ENCODE data around the gene FXR1. TPM values are rescaled to one million over a fixed set of nuclear protein-coding genes. Genes with fewer than 3 reads are reported as not detected.

The FXR1 gene
- total RNA-seq, 1 experiment from 2014 or later: 151 TPM

- Histone ChIP-seq H3K27me3 (ENCODE audit: control insufficient read depth, insufficient read depth, low read length) (no peaks in the 10 kb centered on the region), H3K4me3 (ENCODE audit: insufficient read depth, low read depth, low read length) (no peak overlapping the region), H3K36me3 (replicated peaks; ENCODE audit: control insufficient read depth, insufficient read depth, low read length) (peaks cover 4% of the 10 kb centered on the region)
- DNase-seq: no peak
These were observed 6.1 kb downstream of the FXR1 start for GRCh38 chr3:180918542-180918941.

GRCh38 chr3:180922242-180922641 is 9.8 kb downstream of the FXR1 start:
- no peak overlapping the region for H3K4me3 ChIP-seq (ENCODE audit: insufficient read depth, low read depth, low read length)
- H3K27me3 ChIP-seq (ENCODE audit: control insufficient read depth, insufficient read depth, low read length): no peaks in the 10 kb centered on the region
- no peak for DNase-seq
- H3K36me3 ChIP-seq (replicated peaks; ENCODE audit: control insufficient read depth, insufficient read depth, low read length): no peaks in the 10 kb centered on the region; the same call in none of the 2 replicates

GRCh38 chr3:180923561-180923960 is 11.1 kb downstream of the FXR1 start:
- no peaks in the 10 kb centered on the region for H3K27me3 ChIP-seq (ENCODE audit: control insufficient read depth, insufficient read depth, low read length)
- no peaks in the 10 kb centered on the region; the same call in 1 of the 2 replicates for H3K36me3 ChIP-seq (replicated peaks; ENCODE audit: control insufficient read depth, insufficient read depth, low read length)
- no peak for DNase-seq
- no peak overlapping the region for H3K4me3 ChIP-seq (ENCODE audit: insufficient read depth, low read depth, low read length)

- DNase-seq: no peak
- Histone ChIP-seq H3K4me3 (ENCODE audit: insufficient read depth, low read depth, low read length) (no peak overlapping the region), H3K27me3 (ENCODE audit: control insufficient read depth, insufficient read depth, low read length) (no peaks in the 10 kb centered on the region)
These were observed 14.1 kb downstream of the FXR1 start for GRCh38 chr3:180926526-180926925.

GRCh38 chr3:180929376-180929775 is 16.9 kb downstream of the FXR1 start:
- H3K36me3 ChIP-seq (replicated peaks; ENCODE audit: control insufficient read depth, insufficient read depth, low read length): no peaks in the 10 kb centered on the region; the same call in 1 of the 2 replicates
- H3K4me3 ChIP-seq (ENCODE audit: insufficient read depth, low read depth, low read length): no peak overlapping the region
- H3K27me3 ChIP-seq (ENCODE audit: control insufficient read depth, insufficient read depth, low read length): no peaks in the 10 kb centered on the region
- DNase-seq: no peak

More at GRCh38 chr3:180926526-180926925, 14.1 kb downstream of the FXR1 start:
- no peaks in the 10 kb centered on the region for H3K36me3 ChIP-seq (replicated peaks; ENCODE audit: control insufficient read depth, insufficient read depth, low read length)

GRCh38 chr3:180930526-180930925 is 18.1 kb downstream of the FXR1 start:
- no peaks in the 10 kb centered on the region for H3K27me3 ChIP-seq (ENCODE audit: control insufficient read depth, insufficient read depth, low read length)
- H3K4me3 ChIP-seq (ENCODE audit: insufficient read depth, low read depth, low read length): no peak overlapping the region
- H3K36me3 ChIP-seq (replicated peaks; ENCODE audit: control insufficient read depth, insufficient read depth, low read length): no peaks in the 10 kb centered on the region; the same call in 1 of the 2 replicates
- DNase-seq: no peak

- DNase-seq: no peak
- Histone ChIP-seq H3K4me3 (ENCODE audit: insufficient read depth, low read depth, low read length) (no peak overlapping the region), H3K36me3 (replicated peaks; ENCODE audit: control insufficient read depth, insufficient read depth, low read length) (no peaks in the 10 kb centered on the region; the same call in none of the 2 replicates), H3K27me3 (ENCODE audit: control insufficient read depth, insufficient read depth, low read length) (no peaks in the 10 kb centered on the region)
These were observed 20.3 kb downstream of the FXR1 start for GRCh38 chr3:180932819-180933218.

GRCh38 chr3:180934638-180935037 is 22.2 kb downstream of the FXR1 start:
- no peaks in the 10 kb centered on the region for H3K27me3 ChIP-seq (ENCODE audit: control insufficient read depth, insufficient read depth, low read length)
- no peak for DNase-seq
- no peaks in the 10 kb centered on the region; the same call in none of the 2 replicates for H3K36me3 ChIP-seq (replicated peaks; ENCODE audit: control insufficient read depth, insufficient read depth, low read length)
- no peak overlapping the region for H3K4me3 ChIP-seq (ENCODE audit: insufficient read depth, low read depth, low read length)

GRCh38 chr3:180940826-180941225 is 28.4 kb downstream of the FXR1 start:
- Histone ChIP-seq H3K27me3 (ENCODE audit: control insufficient read depth, insufficient read depth, low read length) (no peaks in the 10 kb centered on the region), H3K4me3 (ENCODE audit: insufficient read depth, low read depth, low read length) (no peak overlapping the region), H3K36me3 (replicated peaks; ENCODE audit: control insufficient read depth, insufficient read depth, low read length) (peaks cover 5% of the 10 kb centered on the region)
- DNase-seq: no peak

GRCh38 chr3:180947761-180948390 is 35.4 kb downstream of the FXR1 start:
- Histone ChIP-seq H3K27me3 (ENCODE audit: control insufficient read depth, insufficient read depth, low read length) (no peaks in the 10 kb centered on the region), H3K36me3 (replicated peaks; ENCODE audit: control insufficient read depth, insufficient read depth, low read length) (peaks cover 27% of the 10 kb centered on the region), H3K4me3 (ENCODE audit: insufficient read depth, low read depth, low read length) (no peak overlapping the region)
- no peak for DNase-seq

GRCh38 chr3:180959691-180960090 is 47.2 kb downstream of the FXR1 start:
- Histone ChIP-seq H3K36me3 (replicated peaks; ENCODE audit: control insufficient read depth, insufficient read depth, low read length) (peaks cover 31% of the 10 kb centered on the region), H3K27me3 (ENCODE audit: control insufficient read depth, insufficient read depth, low read length) (no peaks in the 10 kb centered on the region), H3K4me3 (ENCODE audit: insufficient read depth, low read depth, low read length) (no peak overlapping the region)
- DNase-seq: no peak

GRCh38 chr3:180961087-180961486 is 48.6 kb downstream of the FXR1 start:
- no peak overlapping the region for H3K4me3 ChIP-seq (ENCODE audit: insufficient read depth, low read depth, low read length)
- no peak for DNase-seq
- H3K36me3 ChIP-seq (replicated peaks; ENCODE audit: control insufficient read depth, insufficient read depth, low read length): peaks cover 27% of the 10 kb centered on the region
- no peaks in the 10 kb centered on the region for H3K27me3 ChIP-seq (ENCODE audit: control insufficient read depth, insufficient read depth, low read length)

GRCh38 chr3:180961552-180961951 is 49.1 kb downstream of the FXR1 start:
- Histone ChIP-seq H3K27me3 (ENCODE audit: control insufficient read depth, insufficient read depth, low read length) (no peaks in the 10 kb centered on the region), H3K36me3 (replicated peaks; ENCODE audit: control insufficient read depth, insufficient read depth, low read length) (peaks cover 24% of the 10 kb centered on the region), H3K4me3 (ENCODE audit: insufficient read depth, low read depth, low read length) (no peak overlapping the region)
- no peak for DNase-seq

GRCh38 chr3:180962530-180962929 is 50.1 kb downstream of the FXR1 start:
- Histone ChIP-seq H3K4me3 (ENCODE audit: insufficient read depth, low read depth, low read length) (no peak overlapping the region), H3K36me3 (replicated peaks; ENCODE audit: control insufficient read depth, insufficient read depth, low read length) (peaks cover 28% of the 10 kb centered on the region), H3K27me3 (ENCODE audit: control insufficient read depth, insufficient read depth, low read length) (no peaks in the 10 kb centered on the region)
- no peak for DNase-seq

GRCh38 chr3:180970931-180971330 is 58.5 kb downstream of the FXR1 start:
- no peak for DNase-seq
- H3K27me3 ChIP-seq (ENCODE audit: control insufficient read depth, insufficient read depth, low read length): no peaks in the 10 kb centered on the region
- H3K36me3 ChIP-seq (replicated peaks; ENCODE audit: control insufficient read depth, insufficient read depth, low read length): peaks cover 19% of the 10 kb centered on the region
- H3K4me3 ChIP-seq (ENCODE audit: insufficient read depth, low read depth, low read length): no peak overlapping the region

GRCh38 chr3:180973543-180973942 is 61.1 kb downstream of the FXR1 start:
- Histone ChIP-seq H3K4me3 (ENCODE audit: insufficient read depth, low read depth, low read length) (no peak overlapping the region), H3K27me3 (ENCODE audit: control insufficient read depth, insufficient read depth, low read length) (no peaks in the 10 kb centered on the region), H3K36me3 (replicated peaks; ENCODE audit: control insufficient read depth, insufficient read depth, low read length) (peaks cover 12% of the 10 kb centered on the region)
- DNase-seq: no peak

Measured in H7 (cell line).